ENCODE measurements around the gene RAMAC. TPM values are rescaled to one million over a fixed set of nuclear protein-coding genes. Genes with fewer than 3 reads are reported as not detected.

The RAMAC gene
- total and polyA plus RNA-seq, 2 of the 4 experiments (the other 2 are of a cell fraction), result 23.6 to 29.6 TPM

- Histone ChIP-seq H4K91ac (ENCODE audit: insufficient read depth, low read depth, low read length) (no peak overlapping the region), H4K5ac (ENCODE audit: low read depth, low read length) (no peak overlapping the region), H3K4me3 (ENCODE audit: insufficient read depth, low read depth, low read length) (no peak overlapping the region), H3K56ac (ENCODE audit: extremely low read depth, insufficient read depth, low read length) (no peak overlapping the region), H2BK120ac (ENCODE audit: low read depth, low read length) (no peak overlapping the region), H3K4ac (ENCODE audit: low read depth, low read length) (no peak overlapping the region), H3K79me1 (ENCODE audit: low read depth in 1 of 2, low read length in 2 of 2) (no peaks in the 10 kb centered on the region), H3K18ac (ENCODE audit: low read depth, low read length) (no peak overlapping the region), H3K9ac (ENCODE audit: low read depth, low read length) (no peak overlapping the region), H3K27ac (ENCODE audit: insufficient read depth, low read length) (no peak overlapping the region), H3K9me1 (ENCODE audit: insufficient read depth, low read length) (no peaks in the 10 kb centered on the region), H3K23ac (ENCODE audit: low read depth, low read length) (no peak overlapping the region), H3K4me2 (ENCODE audit: low read depth, low read length) (no peak overlapping the region), H2BK15ac (ENCODE audit: low read depth, low read length) (no peak overlapping the region), H2BK5ac (ENCODE audit: low read depth, low read length, poor library complexity, severe bottlenecking) (no peak overlapping the region), H3K36me3 (ENCODE audit: control insufficient read depth, insufficient read depth, low read length) (no peaks in the 10 kb centered on the region), H3K27me3 (ENCODE audit: control insufficient read depth, insufficient read depth, low read length) (no peaks in the 10 kb centered on the region), H2AFZ (replicated peaks; ENCODE audit: low read length, poor library complexity) (no peak overlapping the region), H4K8ac (ENCODE audit: low read depth in 2 of 2, low read length in 2 of 2) (no peak overlapping the region), H2AK9ac (replicated peaks; ENCODE audit: low read depth, low read length, poor library complexity) (peak overlapping the region; percentile 55), H3K9me3 (ENCODE audit: control insufficient read depth, insufficient read depth, low read length) (no peaks in the 10 kb centered on the region), H3K4me1 (ENCODE audit: control insufficient read depth, insufficient read depth, low read length) (no peaks in the 10 kb centered on the region), H4K20me1 (ENCODE audit: insufficient read depth, low read length) (no peaks in the 10 kb centered on the region), H2BK20ac (ENCODE audit: low read depth, low read length) (no peak overlapping the region), H3K14ac (replicated peaks; ENCODE audit: low read depth, low read length) (no peak overlapping the region), H2AK5ac (ENCODE audit: low read depth, low read length) (no peak overlapping the region)
- in situ Hi-C loops (cut with MboI; ENCODE audit: low sequenced_read_pairs) (no loop called here), intact Hi-C loops (cut with micrococcal nuclease) (no loop called here), dilution Hi-C loops (cut with HindIII; ENCODE audit: low sequenced_read_pairs, unreplicated experiment) (no loop called here)
- DNase-seq, result no peak
- POLR2A ChIA-PET (ENCODE audit: unreplicated experiment), result no interaction called here
- no peak for ATAC-seq (ENCODE audit: low read depth)
- WGBS, 2 experiments (ENCODE audit: extremely low coverage in 2 of 2, insufficient read length in 1 of 2), result 100% methylated on average over 1 of the region's 2 CpGs; no CpG with 5 or more reads in 1 of the 2 experiments
- no peak for TF ChIP-seq USF2 (IDR thresholded peaks at IDR 0.05; ENCODE audit: low read depth, low read length)
- TF ChIP-seq RCOR1 (IDR thresholded peaks at IDR 0.05; ENCODE audit: insufficient replicate concordance, low read length), result no peak
- no peak for TF ChIP-seq FOS (IDR thresholded peaks at IDR 0.05; ENCODE audit: low read depth, low read length)
- no peak for TF ChIP-seq SMC3 (IDR thresholded peaks at IDR 0.05; ENCODE audit: low read depth, low read length)
- TF ChIP-seq CHD1 (IDR thresholded peaks at IDR 0.05; ENCODE audit: low read depth, low read length), result no peak
- TF ChIP-seq CTCF (conservative IDR thresholded peaks at IDR 0.05; ENCODE audit: low read depth, low read length), result no peak
- no peak for TF ChIP-seq CEBPB (IDR thresholded peaks at IDR 0.05; ENCODE audit: low read depth, low read length)
- no peak for TF ChIP-seq RAD21 (IDR thresholded peaks at IDR 0.05; ENCODE audit: low read length)
- TF ChIP-seq RFX5 (IDR thresholded peaks at IDR 0.05; ENCODE audit: low read depth, low read length), result no peak
- no peak for TF ChIP-seq ELK1 (IDR thresholded peaks at IDR 0.05; ENCODE audit: borderline replicate concordance, low read depth, low read length)
- TF ChIP-seq POLR2A (IDR thresholded peaks at IDR 0.05; ENCODE audit: low read depth, low read length), result no peak
- TF ChIP-seq MXI1 (IDR thresholded peaks at IDR 0.05; ENCODE audit: borderline replicate concordance, low read depth, low read length), result no peak
- no peak for TF ChIP-seq MAFK (IDR thresholded peaks at IDR 0.05; ENCODE audit: low read depth, low read length)
- TF ChIP-seq NFE2L2 (IDR thresholded peaks at IDR 0.05; ENCODE audit: low read depth, low read length), result no peak
- no TSS peak for BruUV-seq (replicated peaks)
- CTCF ChIA-PET, result interaction anchor here (1.4 kb wide), 1 partner anchor 145 kb away, joined by 3 read pairs; no protein-coding TSS in a partner anchor
These were observed 9.1 kb downstream of the RAMAC start for GRCh38 chr15:82995076-82995475.
